Lower leg skin (tissue), 4 donors: ENCODE measurements around the gene ZNF239. TPM values are rescaled to one million over a fixed set of nuclear protein-coding genes. Genes with fewer than 3 reads are reported as not detected.
"Not testable (repeated sequence)": the region's sequence is repeated elsewhere in the genome, so short reads cannot be mapped to it uniquely, and the experiment has no call there.

Source experiments
- DNase-seq, 2 donors: peaks; one replicate each; pipeline ENCODE4 v3.0.0-alpha.2; 2019; ENCODE audit warnings: low spot score in 2 of 2
- H3K4me3 ChIP-seq: fragments of 200-600 bp; sonication (generic); 2 replicates; pipeline ENCODE4 v1.5.1; 2017; ENCODE audit warnings: mild to moderate bottlenecking, low read depth; ENCODE audit not compliant: poor library complexity, severe bottlenecking
- CTCF ChIP-seq, 3 donors: fragments of 450-650 bp; IDR thresholded peaks; one replicate each; pipeline ENCODE4 v1.5.1; 2016; ENCODE audit warnings: antibody characterized with exemption in 3 of 3, mild to moderate bottlenecking in 3 of 3, moderate library complexity in 2 of 3
- POLR2A ChIP-seq, 2 donors: fragments of 450-650 bp; IDR thresholded peaks; one replicate each; pipeline ENCODE4 v1.6.1; 2016 to 2017; ENCODE audit warnings: antibody characterized with exemption in 2 of 2, mild to moderate bottlenecking in 1 of 2, moderate library complexity in 1 of 2
- WGBS, 2 donors: methylation state at CpG; one replicate each; pipeline ENCODE4 v1.1.5; 2018; 5-methylcytosine and 5-hydroxymethylcytosine counted together
- intact Hi-C: fragments of 100-400 bp; cut with DNase I; formaldehyde crosslinking; loops from one replicate; pipeline ENCODE4 v1.15.0; 2023; ENCODE audit warnings: low total_unique reads
- total RNA-seq, 4 donors: library from RNA; depleted of rRNA; stranded (reverse); fragments of >200 nt; gene quantifications; one replicate each; pipeline ENCODE4 v1.1.0, GENCODE V29; 2016

ZNF239 gene
- total RNA-seq, 4 donors from 2014 or later, result 0.23 to 1.1 (median 0.72) TPM

- TF ChIP-seq CTCF (IDR thresholded peaks at IDR 0.05) (no peak), POLR2A (IDR thresholded peaks at IDR 0.05) (no peak)
- no peak overlapping the region for H3K4me3 ChIP-seq
- intact Hi-C loops, result no loop called here
- no peak for DNase-seq
Observed at GRCh38 chr10:43610636-43611035, 36.2 kb upstream of the ZNF239 start.

GRCh38 chr10:43607199-43607573, 32.8 kb upstream of the ZNF239 start:
- intact Hi-C loops, result no loop called here
- WGBS, 2 donors, result 77 to 80% methylated on average over 10 of the region's 10 CpGs
- H3K4me3 ChIP-seq, result no peak overlapping the region
- TF ChIP-seq CTCF (IDR thresholded peaks at IDR 0.05) (no peak), POLR2A (IDR thresholded peaks at IDR 0.05) (no peak)
- no peak for DNase-seq

- peak within 1 kb of the TSS; percentile 85 for H3K4me3 ChIP-seq
- intact Hi-C loops, result no loop called here
- no peak for TF ChIP-seq CTCF (IDR thresholded peaks at IDR 0.05)
- TF ChIP-seq POLR2A (IDR thresholded peaks at IDR 0.05), result no peak
- peak; percentile 19 to 90 for DNase-seq
- WGBS, 2 donors, result 3% methylated on average over 38 to 51 of the region's 58 CpGs
Observed at GRCh38 chr10:43606323-43607198, 32.1 kb upstream of the ZNF239 start, which contains the start of gene ZNF485. ZNF485 (plus strand) TSS chr10:43606438; CDS start chr10:43607051, 613 bp downstream.

- TF ChIP-seq CTCF (IDR thresholded peaks at IDR 0.05) (no peak), POLR2A (IDR thresholded peaks at IDR 0.05) (no peak)
- intact Hi-C loops, result no loop called here
- 47 to 56% methylated on average over 12 of the region's 12 CpGs for WGBS, 2 donors
- DNase-seq, result no peak
- H3K4me3 ChIP-seq, result peak overlapping the region; percentile 85
Observed at GRCh38 chr10:43605850-43606322, 31.5 kb upstream of the ZNF239 start.

GRCh38 chr10:43601576-43601975, 27.2 kb upstream of the ZNF239 start:
- WGBS, 2 donors, result 90 to 92% methylated on average over 6 of the region's 6 CpGs
- intact Hi-C loops, H3K4me3 ChIP-seq, DNase-seq: not testable (repeated sequence)

- intact Hi-C loops, result no loop called here
- no peak for DNase-seq
- 78 to 82% methylated on average over 2 of the region's 2 CpGs for WGBS, 2 donors
- no peak overlapping the region for H3K4me3 ChIP-seq
- no peak for TF ChIP-seq CTCF (IDR thresholded peaks at IDR 0.05)
- TF ChIP-seq POLR2A (IDR thresholded peaks at IDR 0.05), result no peak
Observed at GRCh38 chr10:43599333-43599732, 24.9 kb upstream of the ZNF239 start.
